ENCODE data around the gene GNG2. TPM values are rescaled to one million over a fixed set of nuclear protein-coding genes. Genes with fewer than 3 reads are reported as not detected.

GNG2 gene
- total and polyA plus RNA-seq, 2 of the 8 experiments (the other 6 are each of a cell fraction or from before 2014, with no cell fraction given): 8.2 to 17.9 TPM

GRCh38 chr14:52003324-52003723, 142.9 kb downstream of the GNG2 start:
- H3K36me3 ChIP-seq (ENCODE audit: control insufficient read depth in 2 of 4, insufficient read depth in 4 of 4, low read length in 3 of 4): peaks cover 27 to 97% (median 64%) of the 10 kb centered on the region in 4 experiments
- H3K9me3 ChIP-seq (ENCODE audit: insufficient read depth in 2 of 2, low read depth in 1 of 2, low read length in 1 of 2): no peaks in the 10 kb centered on the region
- 87% methylated on average over 3 of the region's 3 CpGs; no CpG with 5 or more reads in 1 of the 2 experiments for WGBS, 2 experiments (ENCODE audit: extremely low coverage in 1 of 2, insufficient coverage in 1 of 2, insufficient read length in 1 of 2, insufficient replicate concordance in 2 of 2, low coverage in 1 of 2, low lambda C conversion rate in 2 of 2, missing lambda C conversion rate in 1 of 2)
- peaks cover 3 to 13% of the 10 kb centered on the region in 2 experiments for H4K20me1 ChIP-seq (replicated peaks in 1 of 2; ENCODE audit: control insufficient read depth in 1 of 2, insufficient read depth in 2 of 2, low read length in 2 of 2)
- H4K5ac ChIP-seq (ENCODE audit: insufficient read length, low read depth, low read length): no peak overlapping the region
- no peak overlapping the region for H2BK5ac ChIP-seq (ENCODE audit: low read depth, low read length)
- H3K27ac ChIP-seq (ENCODE audit: low read depth, low read length): no peak overlapping the region
- peaks cover 0 to 3% (median 1%) of the 10 kb centered on the region in 4 experiments; a peak in 3 of 7 replicates for H3K4me1 ChIP-seq (replicated peaks in 1 of 4; ENCODE audit: control insufficient read depth in 3 of 4, insufficient read depth in 4 of 4, low read length in 3 of 4)
- no peak overlapping the region for H3K4ac ChIP-seq (replicated peaks; ENCODE audit: insufficient read length, low read depth, low read length)
- no peak overlapping the region for H2BK20ac ChIP-seq (ENCODE audit: low read length)
- H2BK120ac ChIP-seq (replicated peaks; ENCODE audit: low read depth, low read length): no peak overlapping the region
- CTCF ChIA-PET (ENCODE audit: partially characterized antibody): interaction anchor here (1.4 to 2.0 kb wide), 3 partner anchors 11 to 132 kb away, joined by 4 to 8 read pairs (median 7); no protein-coding TSS in a partner anchor
- no peak overlapping the region for H3K14ac ChIP-seq (ENCODE audit: insufficient read length)
- no peak overlapping the region for H3K9ac ChIP-seq (replicated peaks in 1 of 4; ENCODE audit: extremely low read depth in 1 of 4, low read depth in 3 of 4, low read length in 3 of 4)
- no peak overlapping the region for H2AFZ ChIP-seq (ENCODE audit: low read length)
- H3K23me2 ChIP-seq (ENCODE audit: low read depth, low read length): no peaks in the 10 kb centered on the region
- no peak overlapping the region for H3K23ac ChIP-seq (ENCODE audit: insufficient read length)
- H2BK12ac ChIP-seq (ENCODE audit: low read depth, low read length): no peak overlapping the region
- FAIRE-seq (no peak), DNase-seq (ENCODE audit: low read depth in 1 of 2, low spot score in 2 of 2) (no peak)
- H3K18ac ChIP-seq (ENCODE audit: extremely low read depth, low read length): no peak overlapping the region
- H3K27me3 ChIP-seq (replicated peaks in 1 of 4; ENCODE audit: control insufficient read depth in 3 of 4, extremely low read depth in 1 of 4, insufficient read depth in 3 of 4, low read length in 3 of 4): no peaks in the 10 kb centered on the region
- H4K8ac ChIP-seq (ENCODE audit: extremely low read depth, insufficient read depth, low read length): no peak overlapping the region
- H3K56ac ChIP-seq (replicated peaks; ENCODE audit: insufficient read length, low read depth, low read length): no peak overlapping the region
- H4K91ac ChIP-seq (replicated peaks; ENCODE audit: insufficient read length, low read length): no peak overlapping the region
- no peak overlapping the region for H2BK15ac ChIP-seq (ENCODE audit: low read length)
- H3K79me2 ChIP-seq (ENCODE audit: control insufficient read depth in 1 of 2, insufficient read depth in 2 of 2, low read length in 2 of 2): no peaks in the 10 kb centered on the region; a peak in 1 of 4 replicates
- no peak overlapping the region for H2AK5ac ChIP-seq (ENCODE audit: low read depth, low read length)
- H3K4me3 ChIP-seq (ENCODE audit: extremely low read depth in 1 of 4, insufficient read depth in 2 of 4, low read depth in 3 of 4, low read length in 4 of 4): no peak overlapping the region
- H3K79me1 ChIP-seq (ENCODE audit: low read depth, low read length): peaks cover 2% of the 10 kb centered on the region
- H3K4me2 ChIP-seq (ENCODE audit: insufficient read depth in 1 of 2, low read depth in 2 of 2, low read length in 2 of 2): no peak overlapping the region
- POLR2A ChIA-PET (ENCODE audit: partially characterized antibody): interaction anchor here (0.7 to 2.0 kb wide), 2 partner anchors 8 to 12 kb away, joined by 3 to 7 read pairs; no protein-coding TSS in a partner anchor
